Muscle layer of duodenum (tissue), 2 donors: ENCODE measurements around the gene TMEM82.
A peak's percentile ranks its signal among the peaks of the same experiment; 100 is the strongest.

Experiments used
- H3K27ac ChIP-seq: one replicate; pipeline ENCODE4 v1.7.0; 2013; ENCODE audit warnings: mild to moderate bottlenecking, low read length
- H3K27me3 ChIP-seq: one replicate; pipeline ENCODE4 v1.7.0; 2013; ENCODE audit warnings: low read depth, mild to moderate bottlenecking, control low read depth, low read length
- H3K36me3 ChIP-seq, 2 donors: one replicate each; pipeline ENCODE4 v1.7.0; 2013; ENCODE audit warnings: low read length in 2 of 2, control low read depth in 1 of 2, mild to moderate bottlenecking in 1 of 2; ENCODE audit not compliant: insufficient read depth in 2 of 2, control insufficient read depth in 1 of 2
- H3K4me1 ChIP-seq, 2 donors: one replicate each; pipeline ENCODE4 v1.7.0; 2013; ENCODE audit warnings: low read length in 2 of 2, mild to moderate bottlenecking in 2 of 2, control low read depth in 1 of 2, moderate library complexity in 1 of 2; ENCODE audit not compliant: insufficient read depth in 2 of 2, control insufficient read depth in 1 of 2
- H3K4me3 ChIP-seq, 2 donors: one replicate each; pipeline ENCODE4 v1.7.0; 2013; ENCODE audit warnings: low read length in 2 of 2, low read depth in 1 of 2, mild to moderate bottlenecking in 1 of 2
- H3K9me3 ChIP-seq, 2 donors: one replicate each; pipeline ENCODE4 v1.7.0; 2013; ENCODE audit warnings: low read length in 2 of 2, control low read depth in 1 of 2, mild to moderate bottlenecking in 1 of 2; ENCODE audit not compliant: control insufficient read depth in 1 of 2
- donor health status: healthy.

Gene TMEM82

GRCh38 chr1:15771836-15772515, 29.7 kb downstream of the TMEM82 start:
- Histone ChIP-seq H3K4me3 (no peak overlapping the region), H3K27me3 (no peaks in the 10 kb centered on the region), H3K27ac (no peak overlapping the region), H3K36me3 (peaks cover 11 to 34% of the 10 kb centered on the region in 2 donors), H3K9me3 (no peaks in the 10 kb centered on the region), H3K4me1 (no peaks in the 10 kb centered on the region)

- Histone ChIP-seq H3K27ac (no peak overlapping the region), H3K9me3 (no peaks in the 10 kb centered on the region), H3K4me1 (no peaks in the 10 kb centered on the region), H3K27me3 (no peaks in the 10 kb centered on the region), H3K36me3 (peaks cover 7 to 31% of the 10 kb centered on the region in 2 donors), H3K4me3 (no peak overlapping the region)
These were observed 33.4 kb downstream of the TMEM82 start for GRCh38 chr1:15775706-15776105.

GRCh38 chr1:15777909-15778707, 35.8 kb downstream of the TMEM82 start:
- Histone ChIP-seq H3K9me3 (no peaks in the 10 kb centered on the region), H3K27ac (no peak overlapping the region), H3K4me1 (no peaks in the 10 kb centered on the region), H3K4me3 (no peak overlapping the region), H3K27me3 (no peaks in the 10 kb centered on the region), H3K36me3 (peaks cover 0 to 26% of the 10 kb centered on the region in 2 donors)

- no peak overlapping the region for H3K27ac ChIP-seq
- H3K36me3 ChIP-seq, result peaks cover 0 to 20% of the 10 kb centered on the region in 2 donors
- H3K4me1 ChIP-seq, result no peaks in the 10 kb centered on the region
- H3K4me3 ChIP-seq, result no peak overlapping the region
- no peaks in the 10 kb centered on the region for H3K9me3 ChIP-seq
- no peaks in the 10 kb centered on the region for H3K27me3 ChIP-seq
These were observed 43.4 kb downstream of the TMEM82 start for GRCh38 chr1:15785683-15786082.

GRCh38 chr1:15786581-15786980, 44.3 kb downstream of the TMEM82 start:
- Histone ChIP-seq H3K27ac (no peak overlapping the region), H3K36me3 (peaks cover 0 to 16% of the 10 kb centered on the region in 2 donors), H3K4me3 (no peak overlapping the region), H3K9me3 (no peaks in the 10 kb centered on the region), H3K4me1 (no peaks in the 10 kb centered on the region), H3K27me3 (no peaks in the 10 kb centered on the region)

GRCh38 chr1:15788624-15789301, 46.5 kb downstream of the TMEM82 start:
- Histone ChIP-seq H3K9me3 (no peaks in the 10 kb centered on the region), H3K27me3 (no peaks in the 10 kb centered on the region), H3K4me3 (no peak overlapping the region), H3K27ac (no peak overlapping the region), H3K36me3 (peaks cover 0 to 12% of the 10 kb centered on the region in 2 donors), H3K4me1 (peaks cover 0 to 4% of the 10 kb centered on the region in 2 donors)

- Histone ChIP-seq H3K36me3 (no peaks in the 10 kb centered on the region), H3K4me3 (no peak overlapping the region), H3K27ac (peak overlapping the region; percentile 41), H3K27me3 (no peaks in the 10 kb centered on the region), H3K9me3 (no peaks in the 10 kb centered on the region), H3K4me1 (peaks cover 24 to 27% of the 10 kb centered on the region in 2 donors)
These were observed 53.8 kb downstream of the TMEM82 start for GRCh38 chr1:15796086-15796462.
